ENCODE data around the gene SPINT1. TPM values are rescaled to one million over a fixed set of nuclear protein-coding genes. Genes with fewer than 3 reads are reported as not detected.

Gene SPINT1
- total and polyA plus RNA-seq, 12 donors, result 0.17 to 1.9 (median 0.43) TPM; not detected in 1

DNA sequence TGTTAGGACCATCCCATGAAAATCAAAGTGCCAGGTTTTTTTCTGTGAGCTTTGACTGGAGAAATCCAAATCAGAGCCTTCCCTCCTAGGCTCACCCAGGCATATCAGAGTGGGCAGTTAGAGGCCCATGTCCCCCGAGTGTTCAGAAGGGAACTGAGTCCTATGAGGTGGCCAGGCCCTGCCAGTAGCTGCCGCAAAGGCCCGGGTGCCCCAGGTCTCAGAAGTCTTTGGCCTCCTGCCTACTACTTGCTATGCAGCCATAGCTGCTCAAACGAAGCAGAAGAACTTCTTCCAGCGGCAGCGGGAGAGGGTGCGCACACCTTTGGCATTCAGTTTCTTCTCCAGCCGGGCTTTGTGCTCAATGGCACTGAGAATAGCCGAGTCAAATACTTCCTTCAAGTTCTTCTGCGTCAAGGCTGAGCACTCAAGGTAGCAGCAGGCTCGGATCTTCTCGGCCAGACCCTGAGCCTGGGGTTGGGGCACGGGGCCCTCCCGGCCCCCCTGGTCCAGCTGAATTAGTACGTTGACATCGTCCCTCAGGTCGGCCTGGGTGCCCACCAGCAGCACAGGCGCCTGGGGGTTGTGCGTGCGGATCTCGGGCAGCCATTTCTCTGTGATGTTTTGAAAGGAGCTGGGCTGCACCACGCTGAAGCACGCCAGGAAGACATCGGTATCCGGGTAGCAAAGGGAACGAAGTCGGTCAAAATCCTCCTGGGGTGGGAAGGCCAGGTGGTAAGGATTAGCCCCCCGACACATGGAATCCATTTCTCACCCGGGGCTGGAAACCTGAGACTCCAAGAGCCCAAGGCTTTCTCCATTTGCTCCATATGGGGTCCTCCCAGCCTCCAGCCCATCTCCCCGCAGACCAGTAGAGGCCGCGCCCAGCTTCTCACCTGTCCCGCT lies 29.2 kb downstream of the SPINT1 start:
- ATAC-seq (no peak), DNase-seq (no peak)
- Histone ChIP-seq H3K4me1 (peaks cover 0 to 13% (median 6%) of the 10 kb centered on the region in 9 donors), H3K4me3 (peak overlapping the region in 9 of 10 donors; percentile 12 to 61 (median 54)), H3K36me3 (no peaks in the 10 kb centered on the region), H3K9me3 (no peaks in the 10 kb centered on the region), H3K27ac (no peak overlapping the region), H3K27me3 (peaks cover 0 to 32% (median 15%) of the 10 kb centered on the region in 7 donors)
- 58% methylated on average over 33 of the region's 33 CpGs for WGBS, 2 donors
- TF ChIP-seq CTCF (IDR thresholded peaks at IDR 0.05), result no peak
- intact Hi-C loops (cut with DNase I), result no loop called here

GRCh38 chr15:40873694-40874561 lies 30.1 kb downstream of the SPINT1 start, which contains the start of gene RHOV:
TSS of gene RHOV (minus strand) at chr15:40874234. CDS start at chr15:40874139, 95 bp downstream.
- WGBS, 2 donors, result 0 to 1% methylated on average over 65 to 74 of the region's 74 CpGs
- DNase-seq, result peak in 1 of 2 donors; percentile 36
- intact Hi-C loops (cut with DNase I), result no loop called here

DNA sequence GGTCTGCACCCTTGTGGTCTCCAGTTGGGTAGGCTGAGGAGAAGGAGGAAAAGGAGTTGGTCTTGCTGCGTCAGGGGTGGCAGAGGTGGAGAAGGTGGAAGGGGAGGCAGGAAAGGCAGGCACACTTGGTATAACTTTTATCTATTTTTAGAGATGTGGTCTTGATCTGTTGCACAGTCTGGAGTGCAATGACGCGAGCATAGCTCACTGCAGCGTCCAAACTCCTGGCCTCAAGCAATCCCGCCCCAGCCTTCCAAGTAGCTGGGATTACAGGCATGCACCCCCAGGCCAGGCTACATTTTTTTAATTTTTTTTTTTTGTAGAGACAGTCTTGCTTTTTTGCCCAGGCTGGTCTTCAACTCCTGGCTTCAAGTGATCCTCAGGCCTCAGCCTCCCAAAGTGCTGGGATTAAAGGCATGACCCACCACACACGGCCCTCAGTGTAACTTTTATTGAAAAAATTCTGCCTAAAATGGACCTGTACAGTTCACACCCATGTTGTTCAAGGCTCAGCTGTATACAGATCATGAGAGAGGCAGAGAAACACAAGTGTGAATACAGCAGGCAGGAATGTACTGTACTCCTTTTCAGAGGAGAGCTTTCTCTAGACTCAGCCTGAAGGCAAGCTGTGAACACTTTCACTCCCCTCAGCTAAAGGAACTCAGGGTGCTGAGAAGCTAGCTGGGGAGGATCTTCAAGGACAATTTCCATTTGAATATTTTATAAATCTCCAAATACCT lies 32.3 kb downstream of the SPINT1 start:
- WGBS, 2 donors, result 89 to 90% methylated on average over 6 of the region's 6 CpGs
- Histone ChIP-seq H3K27ac (no peak overlapping the region), H3K4me1 (peaks cover 0 to 13% (median 6%) of the 10 kb centered on the region in 9 donors), H3K9me3 (no peaks in the 10 kb centered on the region), H3K36me3 (no peaks in the 10 kb centered on the region), H3K27me3 (peaks cover 0 to 32% (median 15%) of the 10 kb centered on the region in 7 donors), H3K4me3 (no peak overlapping the region)
- no peak for ATAC-seq
- no peak for DNase-seq
- TF ChIP-seq CTCF (IDR thresholded peaks at IDR 0.05), result no peak
- intact Hi-C loops (cut with DNase I), result no loop called here

More at GRCh38 chr15:40873694-40874561, 30.1 kb downstream of the SPINT1 start, which contains the start of gene RHOV:
- peaks cover 0 to 13% (median 6%) of the 10 kb centered on the region in 9 donors for H3K4me1 ChIP-seq
- peaks cover 0 to 32% (median 15%) of the 10 kb centered on the region in 7 donors for H3K27me3 ChIP-seq
- H3K9me3 ChIP-seq, result no peaks in the 10 kb centered on the region
- ATAC-seq, result peak; percentile 59 to 83 (median 70)
- H3K36me3 ChIP-seq, result no peaks in the 10 kb centered on the region
- H3K4me3 ChIP-seq, result peak within 1 kb of the TSS; percentile 12 to 61 (median 54)
- TF ChIP-seq CTCF (IDR thresholded peaks at IDR 0.05), result peak in 6 of 9 donors; percentile 9 to 45 (median 34)
- no peak within 1 kb of the TSS for H3K27ac ChIP-seq

Data from heart right ventricle (tissue), 16 donors.